GM19043 (cell line): ENCODE results near the gene PARVA.

Source experiments
- ATAC-seq: cut with Tn5 transposase; IDR thresholded peaks from one replicate; pipeline ENCODE4 v1.9.1; 2021; ENCODE audit warnings: low read depth; ENCODE audit not compliant: unreplicated experiment

Gene PARVA

GRCh38 chr11:12455938-12456337 is 78.6 kb downstream of the PARVA start:
- ATAC-seq: no peak

- ATAC-seq: no peak
Measured at GRCh38 chr11:12456651-12457579, 79.5 kb downstream of the PARVA start.

- no peak for ATAC-seq
Measured at GRCh38 chr11:12458042-12458441, 80.7 kb downstream of the PARVA start.

- no peak for ATAC-seq
Measured at GRCh38 chr11:12459374-12459773, 82.0 kb downstream of the PARVA start.

GRCh38 chr11:12459865-12460444 is 82.6 kb downstream of the PARVA start:
- ATAC-seq: no peak

- ATAC-seq: no peak
Measured at GRCh38 chr11:12460466-12460865, 83.1 kb downstream of the PARVA start.

GRCh38 chr11:12461516-12461915 is 84.1 kb downstream of the PARVA start:
- ATAC-seq: no peak

- no peak for ATAC-seq
Measured at GRCh38 chr11:12464303-12464702, 86.9 kb downstream of the PARVA start.

GRCh38 chr11:12465332-12465731 is 88.0 kb downstream of the PARVA start:
- no peak for ATAC-seq

- no peak for ATAC-seq
Measured at GRCh38 chr11:12467610-12468009, 90.2 kb downstream of the PARVA start.

- no peak for ATAC-seq
Measured at GRCh38 chr11:12469451-12469850, 92.1 kb downstream of the PARVA start.

GRCh38 chr11:12470236-12470635 is 92.9 kb downstream of the PARVA start:
- no peak for ATAC-seq

GRCh38 chr11:12472401-12473005 is 95.1 kb downstream of the PARVA start:
- ATAC-seq: no peak

GRCh38 chr11:12473381-12473780 is 96.0 kb downstream of the PARVA start:
- no peak for ATAC-seq

GRCh38 chr11:12474871-12475270 is 97.5 kb downstream of the PARVA start:
- no peak for ATAC-seq

GRCh38 chr11:12478743-12479142 is 101.4 kb downstream of the PARVA start:
- no peak for ATAC-seq

GRCh38 chr11:12480401-12480800 is 103.0 kb downstream of the PARVA start:
- no peak for ATAC-seq

- ATAC-seq: no peak
Measured at GRCh38 chr11:12482839-12483238, 105.5 kb downstream of the PARVA start.

GRCh38 chr11:12483604-12484003 is 106.2 kb downstream of the PARVA start:
- no peak for ATAC-seq

- no peak for ATAC-seq
Measured at GRCh38 chr11:12485328-12485727, 108.0 kb downstream of the PARVA start.

GRCh38 chr11:12489246-12489772 is 111.9 kb downstream of the PARVA start:
- no peak for ATAC-seq
